ENCODE measurements around the gene FGF2.
"Not testable (repeated sequence)": the region's sequence is repeated elsewhere in the genome, so short reads cannot be mapped to it uniquely, and the experiment has no call there.

Gene FGF2

DNA sequence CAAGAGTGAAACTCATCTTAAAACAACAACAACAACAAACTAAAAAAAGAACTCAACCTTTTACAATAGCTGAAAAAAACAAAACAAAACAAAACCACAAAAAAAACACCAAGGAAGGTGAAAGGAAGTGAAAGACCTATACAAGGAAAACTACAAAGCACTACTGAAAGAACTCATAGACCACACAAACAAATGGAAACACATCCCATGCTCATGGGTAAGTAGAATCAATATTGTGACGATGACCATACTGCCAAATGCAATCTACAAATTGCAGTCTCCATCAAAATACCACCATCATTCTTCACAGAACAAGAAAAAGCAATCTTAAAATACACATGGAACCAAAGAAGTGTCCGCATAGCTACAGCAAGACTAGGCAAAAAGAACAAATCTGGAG lies 41.5 kb upstream of the FGF2 start:
- no peak for TF ChIP-seq ZFX (IDR thresholded peaks at IDR 0.05; ENCODE audit: borderline replicate concordance)
- no peak for TF ChIP-seq CTCF (IDR thresholded peaks at IDR 0.05)
- no peak overlapping the region for H3K27ac ChIP-seq

DNA sequence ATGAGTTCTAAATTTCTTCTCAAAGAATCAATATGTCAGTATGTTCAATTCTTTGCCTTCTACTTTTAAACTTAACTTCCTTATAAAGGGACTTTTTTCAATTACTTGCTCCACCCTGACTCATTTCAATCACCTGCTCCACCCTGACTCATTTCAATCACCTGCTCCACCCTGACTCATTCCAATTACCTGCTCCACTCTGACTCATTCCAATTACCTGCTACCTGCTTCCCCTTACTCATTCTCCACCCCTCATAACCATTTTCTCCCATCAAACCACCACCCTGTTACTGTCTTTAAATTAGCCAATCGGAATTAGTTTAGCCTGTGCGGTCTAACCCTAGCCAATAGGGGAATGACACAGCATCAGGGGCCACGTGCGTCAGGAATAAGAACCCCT lies 40.3 kb upstream of the FGF2 start:
- not testable (repeated sequence) for H3K27ac ChIP-seq

DNA sequence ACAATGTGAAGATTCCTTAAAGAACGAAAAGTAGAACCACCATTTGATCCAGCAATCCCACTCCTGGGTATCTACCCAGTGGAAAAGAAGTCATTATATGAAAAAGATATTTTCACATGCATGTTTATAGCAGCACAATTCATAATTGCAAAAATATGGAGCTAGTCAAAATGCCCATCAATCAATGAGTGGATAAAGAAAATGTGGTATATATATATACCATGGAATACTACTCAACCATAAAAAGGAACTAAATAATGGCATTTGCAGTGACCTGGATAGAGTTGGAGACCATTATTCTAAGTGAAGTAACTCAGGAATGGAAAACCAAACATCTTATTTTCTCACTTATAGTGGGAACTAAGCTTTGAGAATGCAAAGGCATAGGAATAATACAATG lies 39.7 kb upstream of the FGF2 start:
- not testable (repeated sequence) for H3K27ac ChIP-seq

DNA sequence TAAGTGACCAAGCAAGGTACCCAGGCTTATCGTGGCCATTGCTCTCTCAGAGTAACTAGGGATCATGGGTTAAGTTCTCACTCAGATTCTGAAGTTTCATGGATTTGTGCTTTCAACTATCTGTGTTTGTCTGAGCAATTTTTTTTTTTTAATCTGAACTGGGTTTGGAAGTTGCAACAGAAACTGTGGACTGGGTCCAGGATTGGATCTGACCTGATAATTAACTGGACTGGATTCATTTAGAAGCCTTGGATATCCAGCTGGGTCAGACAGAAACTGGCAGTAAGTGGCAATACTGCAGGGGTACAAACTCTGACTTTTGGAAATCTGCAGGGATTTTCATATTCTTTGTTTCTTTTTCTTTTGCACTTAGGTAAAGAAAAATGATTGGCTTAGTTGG lies 38.7 kb upstream of the FGF2 start:
- no peak overlapping the region for H3K27ac ChIP-seq
- TF ChIP-seq ZFX (IDR thresholded peaks at IDR 0.05; ENCODE audit: borderline replicate concordance): no peak
- no peak for TF ChIP-seq CTCF (IDR thresholded peaks at IDR 0.05)

GRCh38 chr4:122788935-122789334 lies 37.7 kb upstream of the FGF2 start:
- H3K27ac ChIP-seq: no peak overlapping the region
- no peak for TF ChIP-seq ZFX (IDR thresholded peaks at IDR 0.05; ENCODE audit: borderline replicate concordance)
- TF ChIP-seq CTCF (IDR thresholded peaks at IDR 0.05): no peak

DNA sequence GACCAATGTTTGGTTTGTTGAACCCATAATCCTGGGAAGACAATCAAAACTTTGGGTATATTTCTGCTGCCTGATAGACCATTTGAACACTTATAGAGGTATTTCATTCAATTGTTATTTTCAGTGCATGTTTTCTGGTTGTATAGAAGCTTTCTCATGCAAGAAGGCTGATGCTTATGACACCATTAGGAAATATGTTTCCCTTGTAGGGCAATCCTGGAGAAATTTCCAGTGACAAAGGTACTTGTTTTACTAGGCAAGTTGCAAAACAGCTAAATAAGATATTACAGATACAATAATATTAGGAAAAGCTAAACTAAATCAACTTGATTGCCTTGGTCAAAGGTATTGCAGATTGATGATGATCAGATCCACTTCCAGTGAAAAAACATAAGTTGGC lies 32.8 kb upstream of the FGF2 start:
- no peak overlapping the region for H3K27ac ChIP-seq
- TF ChIP-seq ZFX (IDR thresholded peaks at IDR 0.05; ENCODE audit: borderline replicate concordance) (no peak), CTCF (IDR thresholded peaks at IDR 0.05) (no peak)

- TF ChIP-seq CTCF (IDR thresholded peaks at IDR 0.05) (no peak), ZFX (IDR thresholded peaks at IDR 0.05; ENCODE audit: borderline replicate concordance) (no peak)
- no peak overlapping the region for H3K27ac ChIP-seq
Observed at GRCh38 chr4:122796801-122797404, 29.7 kb upstream of the FGF2 start.

- TF ChIP-seq CTCF (IDR thresholded peaks at IDR 0.05) (no peak), ZFX (IDR thresholded peaks at IDR 0.05; ENCODE audit: borderline replicate concordance) (no peak)
- no peak overlapping the region for H3K27ac ChIP-seq
Observed at GRCh38 chr4:122797405-122798094, 29.1 kb upstream of the FGF2 start.
